OCI-LY1 (cell line): ENCODE results near the gene ZNF556.

ENCODE experiments used
- H2AFZ ChIP-seq: fragments of 200-600 bp; sonication (generic), shearing (Covaris generic); 2 replicates; pipeline ENCODE4 v1.6.0; 2014; ENCODE audit warnings: antibody characterized with exemption, mild to moderate bottlenecking, low read length
- H3F3A ChIP-seq: fragments of 200-600 bp; sonication (generic), shearing (Covaris generic); 2 replicates; pipeline ENCODE4 v1.6.0; 2014; ENCODE audit warnings: mild to moderate bottlenecking, antibody characterized with exemption, low read length, moderate library complexity; ENCODE audit not compliant: insufficient read depth
- H3K27ac ChIP-seq: fragments of 200-600 bp; sonication (generic); 2 replicates; pipeline ENCODE4 v1.5.1; 2014; ENCODE audit warnings: low read length, mixed run types, mild to moderate bottlenecking, low read depth; ENCODE audit not compliant: poor library complexity, severe bottlenecking
- H3K27me3 ChIP-seq: fragments of 200-600 bp; sonication (generic); 2 replicates; pipeline ENCODE4 v1.6.0; 2014; ENCODE audit warnings: antibody characterized with exemption, mild to moderate bottlenecking, low read length, moderate library complexity; ENCODE audit not compliant: insufficient read depth
- H3K36me3 ChIP-seq: fragments of 200-600 bp; sonication (generic); 2 replicates; pipeline ENCODE4 v1.6.1; 2014; ENCODE audit warnings: mild to moderate bottlenecking, antibody characterized with exemption, low read length, moderate library complexity, mixed read lengths; ENCODE audit not compliant: insufficient read depth
- H3K4me1 ChIP-seq: fragments of 200-600 bp; sonication (generic); 2 replicates; pipeline ENCODE4 v1.5.1; 2014; ENCODE audit warnings: mild to moderate bottlenecking, low read length, moderate library complexity; ENCODE audit not compliant: insufficient read depth, severe bottlenecking
- H3K4me2 ChIP-seq: fragments of 200-600 bp; sonication (generic), shearing (Covaris generic); 2 replicates; pipeline ENCODE4 v1.6.1; 2014; ENCODE audit warnings: low read length
- H3K4me3 ChIP-seq: fragments of 200-600 bp; sonication (generic); 2 replicates; pipeline ENCODE4 v1.5.1; 2014; ENCODE audit warnings: low read length, low read depth, mild to moderate bottlenecking, mixed read lengths; ENCODE audit not compliant: poor library complexity, severe bottlenecking
- H3K79me2 ChIP-seq: fragments of 200-600 bp; shearing (Covaris generic); 2 replicates; pipeline ENCODE4 v1.6.1; 2016; ENCODE audit warnings: mixed run types, low read length, mixed read lengths; ENCODE audit not compliant: insufficient read depth
- H3K9ac ChIP-seq: fragments of 200-600 bp; sonication (generic), shearing (Covaris generic); 2 replicates; pipeline ENCODE4 v1.6.1; 2014; ENCODE audit warnings: mild to moderate bottlenecking, low read length, mixed read lengths
- H3K9me2 ChIP-seq: fragments of 200-600 bp; sonication (generic), shearing (Covaris generic); 2 replicates; pipeline ENCODE4 v1.6.1; 2014; ENCODE audit warnings: low read depth, mild to moderate bottlenecking, low read length, mixed read lengths
- H3K9me3 ChIP-seq: fragments of 200-600 bp; shearing (Covaris generic); 2 replicates; pipeline ENCODE4 v1.6.1; 2014; ENCODE audit warnings: low read length, mixed read lengths
- H4K20me1 ChIP-seq: fragments of 200-600 bp; sonication (generic), shearing (Covaris generic); 2 replicates; pipeline ENCODE4 v1.6.0; 2016; ENCODE audit warnings: mild to moderate bottlenecking, low read length; ENCODE audit not compliant: insufficient read depth
- EZH2 ChIP-seq: fragments of 200-600 bp; sonication (generic), shearing (Covaris generic); IDR thresholded peaks from 2 replicates; pipeline ENCODE4 v1.8.0; 2017; ENCODE audit warnings: borderline replicate concordance, mixed run types, mild to moderate bottlenecking, antibody characterized with exemption, low read length, moderate library complexity, mixed read lengths
- TF ChIP-seq, protein P1 (sequence below): fragments of 200-600 bp; sonication (generic), shearing (Covaris generic); IDR thresholded peaks from 2 replicates; pipeline ENCODE4 v1.5.1; 2017; ENCODE audit warnings: mild to moderate bottlenecking, antibody characterized with exemption, low read length, moderate library complexity, mixed read lengths

Gene ZNF556

DNA sequence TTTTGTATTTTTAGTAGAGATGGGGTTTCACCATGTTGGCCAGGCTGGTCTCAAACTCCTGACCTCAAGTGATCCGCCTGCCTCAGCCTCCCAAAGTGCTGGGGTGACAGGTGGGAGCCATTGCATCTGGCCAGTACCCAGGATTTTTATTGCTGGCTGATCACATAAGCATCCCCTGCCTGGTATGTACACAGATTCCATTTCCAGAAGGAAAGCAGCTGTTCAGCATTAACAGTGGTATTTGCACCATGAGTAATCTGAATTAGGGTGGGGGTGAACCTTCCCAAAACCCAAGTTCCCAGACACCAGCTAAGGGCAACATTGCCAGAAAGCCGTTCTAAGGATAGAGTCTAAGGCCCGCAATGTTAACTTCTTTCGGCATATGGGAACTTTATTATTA is 18.5 kb upstream of the ZNF556 start:
- Histone ChIP-seq H3K9ac (no peak overlapping the region), H3K79me2 (no peaks in the 10 kb centered on the region), H2AFZ (no peak overlapping the region), H3K27me3 (no peaks in the 10 kb centered on the region; the same call in 1 of the 2 replicates), H4K20me1 (no peaks in the 10 kb centered on the region), H3K36me3 (peaks cover 25% of the 10 kb centered on the region), H3K9me2 (no peaks in the 10 kb centered on the region), H3F3A (no peaks in the 10 kb centered on the region), H3K4me3 (no peak overlapping the region), H3K9me3 (peaks cover 32% of the 10 kb centered on the region), H3K4me2 (no peak overlapping the region), H3K4me1 (no peaks in the 10 kb centered on the region), H3K27ac (no peak overlapping the region)
- TF ChIP-seq, protein P1, sequence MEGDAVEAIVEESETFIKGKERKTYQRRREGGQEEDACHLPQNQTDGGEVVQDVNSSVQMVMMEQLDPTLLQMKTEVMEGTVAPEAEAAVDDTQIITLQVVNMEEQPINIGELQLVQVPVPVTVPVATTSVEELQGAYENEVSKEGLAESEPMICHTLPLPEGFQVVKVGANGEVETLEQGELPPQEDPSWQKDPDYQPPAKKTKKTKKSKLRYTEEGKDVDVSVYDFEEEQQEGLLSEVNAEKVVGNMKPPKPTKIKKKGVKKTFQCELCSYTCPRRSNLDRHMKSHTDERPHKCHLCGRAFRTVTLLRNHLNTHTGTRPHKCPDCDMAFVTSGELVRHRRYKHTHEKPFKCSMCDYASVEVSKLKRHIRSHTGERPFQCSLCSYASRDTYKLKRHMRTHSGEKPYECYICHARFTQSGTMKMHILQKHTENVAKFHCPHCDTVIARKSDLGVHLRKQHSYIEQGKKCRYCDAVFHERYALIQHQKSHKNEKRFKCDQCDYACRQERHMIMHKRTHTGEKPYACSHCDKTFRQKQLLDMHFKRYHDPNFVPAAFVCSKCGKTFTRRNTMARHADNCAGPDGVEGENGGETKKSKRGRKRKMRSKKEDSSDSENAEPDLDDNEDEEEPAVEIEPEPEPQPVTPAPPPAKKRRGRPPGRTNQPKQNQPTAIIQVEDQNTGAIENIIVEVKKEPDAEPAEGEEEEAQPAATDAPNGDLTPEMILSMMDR, result no peak
- no peak for TF ChIP-seq EZH2

DNA sequence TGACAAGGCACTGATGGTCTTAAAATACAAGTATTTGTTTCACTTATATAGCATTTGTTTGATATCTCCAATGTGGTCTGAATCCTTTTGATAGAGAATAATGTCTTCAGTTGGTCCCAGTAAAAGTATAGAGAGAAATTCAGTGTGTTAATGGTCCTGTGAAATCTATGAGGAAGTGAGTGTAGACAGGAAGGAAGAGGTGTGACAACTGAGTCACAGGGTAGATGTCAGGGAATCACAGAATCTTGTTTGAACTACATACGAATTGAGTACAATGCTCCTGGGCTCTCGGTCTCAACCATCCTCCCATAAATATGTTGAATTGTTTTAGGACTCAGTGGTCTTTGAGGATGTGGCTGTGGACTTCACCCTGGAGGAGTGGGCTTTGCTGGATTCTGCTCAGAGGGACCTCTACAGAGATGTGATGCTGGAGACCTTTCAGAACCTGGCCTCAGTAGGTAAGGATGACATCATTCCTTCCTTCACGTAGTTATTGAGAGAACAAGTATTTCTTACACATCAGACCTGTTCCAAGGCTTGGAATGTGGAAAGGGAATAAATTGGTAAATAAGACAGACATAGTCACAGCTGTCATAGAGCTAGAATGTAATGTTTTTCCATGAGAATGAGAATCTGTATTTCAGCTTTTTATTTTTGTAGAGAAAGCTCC is 16.7 kb upstream of the ZNF556 start:
- Histone ChIP-seq H3K9me3 (peaks cover 46% of the 10 kb centered on the region), H3K4me2 (no peak overlapping the region), H3K79me2 (no peaks in the 10 kb centered on the region), H3K27ac (no peak overlapping the region), H3K27me3 (no peaks in the 10 kb centered on the region; the same call in 1 of the 2 replicates), H3K9me2 (no peaks in the 10 kb centered on the region), H4K20me1 (no peaks in the 10 kb centered on the region), H2AFZ (no peak overlapping the region), H3K4me3 (no peak overlapping the region), H3K36me3 (peaks cover 27% of the 10 kb centered on the region), H3K9ac (no peak overlapping the region), H3K4me1 (no peaks in the 10 kb centered on the region), H3F3A (no peaks in the 10 kb centered on the region)
- TF ChIP-seq, protein P1, result no peak
- no peak for TF ChIP-seq EZH2

DNA sequence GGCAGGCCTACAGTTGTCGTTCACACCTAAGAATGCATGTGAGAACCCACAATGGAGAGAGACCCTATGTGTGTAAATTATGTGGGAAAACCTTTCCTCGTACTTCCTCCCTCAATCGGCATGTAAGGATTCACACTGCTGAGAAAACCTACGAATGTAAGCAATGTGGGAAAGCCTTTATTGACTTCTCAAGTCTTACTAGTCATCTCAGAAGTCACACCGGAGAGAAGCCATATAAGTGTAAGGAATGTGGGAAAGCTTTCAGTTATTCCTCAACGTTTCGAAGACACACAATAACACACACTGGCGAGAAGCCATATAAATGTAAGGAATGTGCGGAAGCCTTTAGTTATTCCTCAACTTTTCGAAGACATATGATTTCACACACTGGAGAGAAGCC is 14.5 kb upstream of the ZNF556 start:
- no peak overlapping the region for H3K4me3 ChIP-seq
- H3K27ac ChIP-seq, result no peak overlapping the region
- H3F3A ChIP-seq, result no peaks in the 10 kb centered on the region
- no peaks in the 10 kb centered on the region for H3K27me3 ChIP-seq
- no peaks in the 10 kb centered on the region for H3K4me1 ChIP-seq
- no peaks in the 10 kb centered on the region for H3K9me2 ChIP-seq
- peaks cover 27% of the 10 kb centered on the region for H3K36me3 ChIP-seq
- H3K79me2 ChIP-seq, result no peaks in the 10 kb centered on the region
- H2AFZ ChIP-seq, result no peak overlapping the region
- TF ChIP-seq, protein P1, result no peak
- no peak for TF ChIP-seq EZH2
- no peak overlapping the region for H3K4me2 ChIP-seq
- H3K9ac ChIP-seq, result no peak overlapping the region
- no peaks in the 10 kb centered on the region for H4K20me1 ChIP-seq
- peaks cover 50% of the 10 kb centered on the region for H3K9me3 ChIP-seq
